ENCODE measurements around the gene FGFRL1. TPM values are rescaled to one million over a fixed set of nuclear protein-coding genes. Genes with fewer than 3 reads are reported as not detected.
"Not testable (repeated sequence)": the region's sequence is repeated elsewhere in the genome, so short reads cannot be mapped to it uniquely, and the experiment has no call there.

The FGFRL1 gene
- total RNA-seq, 1 donor from 2014 or later: 26.6 TPM

DNA sequence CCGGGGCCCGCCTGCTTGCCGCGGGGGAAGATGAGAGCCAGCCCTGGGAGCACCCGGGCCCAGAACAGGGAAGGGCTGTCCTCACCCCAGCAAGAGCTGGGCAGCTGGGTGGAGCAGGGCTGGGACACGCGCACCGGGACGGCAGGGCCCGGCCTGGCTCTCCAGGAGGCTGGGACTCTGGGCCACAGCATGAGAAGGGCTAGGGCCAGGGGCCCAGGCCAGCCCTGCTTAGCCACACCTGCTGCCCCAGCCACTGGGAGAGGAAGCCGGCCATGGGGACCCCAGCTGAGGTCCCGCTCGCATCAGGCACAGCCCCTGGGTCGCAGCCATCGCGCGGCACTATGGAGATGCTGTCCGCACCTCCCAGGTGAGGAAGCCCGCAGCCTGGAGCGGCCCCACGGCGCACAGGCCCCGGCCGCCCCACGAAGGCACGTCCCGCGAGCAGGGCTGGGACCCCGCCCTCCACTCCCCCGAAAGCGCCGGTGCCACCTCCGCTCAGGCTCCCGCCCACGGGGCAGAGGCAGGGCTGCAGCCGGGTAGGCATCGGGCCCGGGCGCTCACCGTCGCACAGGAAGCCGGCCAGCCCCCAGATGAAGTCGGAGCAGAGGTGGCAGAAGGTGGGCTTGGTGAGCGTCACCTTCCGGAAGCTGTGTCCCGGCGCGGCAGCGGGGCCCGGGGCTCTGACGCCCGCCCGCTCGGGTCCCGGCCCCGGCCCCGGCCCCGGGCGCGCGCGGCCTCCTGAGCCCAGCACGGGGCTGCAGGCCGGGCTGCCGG is 38.6 kb upstream of the FGFRL1 start:
- ATAC-seq: peak; percentile 8
- intact Hi-C loops (cut with micrococcal nuclease): no loop called here
- peak; percentile 61 for DNase-seq

DNA sequence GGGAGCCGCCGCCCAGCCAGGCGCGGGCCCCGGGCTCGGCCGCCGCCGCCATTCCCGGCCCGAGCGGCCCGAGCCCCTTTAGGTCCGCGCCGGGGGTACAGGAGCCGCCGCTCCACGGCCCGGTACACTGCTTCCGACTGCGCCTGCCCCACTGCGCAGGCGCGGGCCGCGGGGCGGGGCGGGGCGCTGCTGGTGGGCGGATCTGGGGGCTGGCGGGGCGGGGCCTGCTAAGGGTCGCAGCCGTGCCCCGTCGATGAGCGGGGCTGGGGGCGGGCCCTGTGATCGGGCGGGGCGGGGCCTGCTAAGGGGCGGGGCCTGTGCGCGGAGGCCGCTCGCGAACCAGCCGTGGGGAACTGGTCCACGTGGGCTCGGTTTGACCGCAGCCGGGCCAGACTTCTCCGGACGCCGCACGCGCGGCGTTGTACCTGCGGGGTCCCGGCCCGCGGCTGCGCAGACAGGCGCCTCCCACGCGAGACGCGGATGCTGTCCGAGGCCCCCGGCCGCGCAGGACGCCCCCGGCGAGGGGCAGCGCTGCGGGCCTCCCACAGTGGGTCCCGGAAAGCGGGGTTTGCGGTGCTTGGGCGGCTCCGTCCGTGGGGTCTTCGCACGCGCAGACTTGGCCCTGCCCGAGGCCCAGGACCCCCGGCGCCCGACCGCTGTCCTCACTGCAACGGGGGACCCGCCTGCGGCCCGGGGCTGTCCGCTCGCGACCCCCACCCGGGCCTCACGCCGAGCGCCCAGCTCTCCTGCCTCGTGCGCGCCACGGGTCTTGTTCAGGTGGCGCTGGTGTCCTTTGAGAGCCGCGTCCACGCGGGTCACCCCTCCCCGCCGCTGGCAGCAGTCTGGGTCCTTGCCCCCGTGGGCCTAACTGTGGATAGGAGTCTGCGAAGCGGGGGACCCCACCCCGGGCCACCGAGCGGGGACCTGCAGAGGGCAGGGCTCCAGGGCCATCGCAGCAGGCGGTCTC is 37.7 kb upstream of the FGFRL1 start, which contains the start of gene DGKQ:
DGKQ (minus strand) TSS at position 139 of the 967 bp plus-strand sequence; CDS start at position 52, 87 bp downstream.
- ATAC-seq: peak; percentile 98
- intact Hi-C loops (cut with micrococcal nuclease): no loop called here
- peak; percentile 94 for DNase-seq

DNA sequence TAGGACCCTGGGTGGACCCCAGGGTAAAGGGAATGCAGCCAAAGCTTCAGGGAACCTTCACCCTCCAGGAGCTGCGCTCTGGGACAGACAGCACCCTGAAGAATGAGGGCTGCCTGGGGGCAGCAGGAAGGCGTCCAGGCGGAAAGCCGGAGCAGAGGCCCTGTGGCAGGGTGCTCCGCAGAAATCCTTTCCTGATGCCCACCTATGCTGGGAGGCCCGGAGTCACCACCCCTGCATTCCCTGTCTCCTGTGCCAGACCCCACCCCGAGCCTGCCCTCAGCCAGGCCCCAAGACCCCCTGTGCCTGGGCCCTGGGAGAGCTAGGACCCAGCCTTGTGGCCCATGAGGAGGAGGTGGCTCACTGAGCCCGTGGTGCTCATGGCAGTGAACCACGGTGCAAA is 36.8 kb upstream of the FGFRL1 start:
- DNase-seq (no peak), ATAC-seq (no peak)
- intact Hi-C loops (cut with micrococcal nuclease): no loop called here

DNA sequence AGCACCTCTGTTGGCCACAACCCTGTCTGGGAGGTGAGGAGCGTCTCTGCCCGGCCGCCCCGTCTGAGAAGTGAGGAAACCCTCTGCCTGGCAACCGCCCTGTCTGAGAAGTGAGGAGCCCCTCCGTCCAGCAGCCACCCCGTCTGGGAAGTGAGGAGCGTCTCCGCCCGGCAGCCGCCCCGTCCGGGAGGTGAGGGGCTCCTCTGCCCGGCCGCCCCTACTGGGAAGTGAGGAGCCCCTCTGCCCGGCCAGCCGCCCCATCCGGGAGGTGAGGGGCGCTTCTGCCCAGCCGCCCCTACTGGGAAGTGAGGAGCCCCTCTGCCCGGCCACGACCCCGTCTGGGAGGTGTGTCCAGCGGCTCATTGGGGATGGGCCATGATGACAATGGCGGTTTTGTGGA is 35.4 kb upstream of the FGFRL1 start:
- intact Hi-C loops (cut with micrococcal nuclease); ATAC-seq; DNase-seq: not testable (repeated sequence)

DNA sequence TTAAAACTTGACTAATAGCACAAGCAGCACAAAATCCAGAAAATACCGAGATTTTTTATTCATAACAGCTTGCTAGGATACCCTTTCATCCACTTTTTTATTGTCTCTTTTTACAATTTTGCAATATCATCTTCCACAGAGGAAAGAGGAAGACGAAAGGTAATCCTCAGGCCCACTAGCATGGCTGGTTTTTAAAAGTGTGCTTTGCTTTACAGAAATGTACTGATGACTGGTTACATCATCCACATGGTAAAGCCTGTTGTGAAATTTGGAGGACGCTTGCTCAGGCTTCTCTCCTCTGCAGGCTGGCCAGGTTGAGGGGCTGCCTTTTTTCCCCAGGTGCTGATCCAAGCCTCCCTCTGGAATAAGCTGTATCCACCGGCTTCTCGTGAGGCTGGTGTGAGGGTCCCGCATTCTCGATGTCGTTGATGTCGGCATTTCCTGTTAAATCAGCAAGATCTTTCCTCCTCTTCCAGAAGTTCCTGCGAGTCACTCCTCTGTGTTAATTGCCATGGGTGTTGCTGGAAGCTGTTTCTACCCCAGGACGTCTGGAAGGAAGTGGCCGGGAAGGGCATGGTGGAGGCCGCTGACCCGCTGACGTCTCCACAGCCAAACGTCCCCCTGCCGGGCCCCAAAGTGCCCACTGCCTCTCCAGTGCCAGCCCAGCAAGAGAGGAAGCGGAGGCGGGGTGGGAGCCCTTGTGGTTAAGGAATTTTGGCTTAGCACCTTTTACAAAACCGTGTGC is 32.3 kb upstream of the FGFRL1 start:
- DNase-seq (no peak), ATAC-seq (no peak)
- intact Hi-C loops (cut with micrococcal nuclease): no loop called here

DNA sequence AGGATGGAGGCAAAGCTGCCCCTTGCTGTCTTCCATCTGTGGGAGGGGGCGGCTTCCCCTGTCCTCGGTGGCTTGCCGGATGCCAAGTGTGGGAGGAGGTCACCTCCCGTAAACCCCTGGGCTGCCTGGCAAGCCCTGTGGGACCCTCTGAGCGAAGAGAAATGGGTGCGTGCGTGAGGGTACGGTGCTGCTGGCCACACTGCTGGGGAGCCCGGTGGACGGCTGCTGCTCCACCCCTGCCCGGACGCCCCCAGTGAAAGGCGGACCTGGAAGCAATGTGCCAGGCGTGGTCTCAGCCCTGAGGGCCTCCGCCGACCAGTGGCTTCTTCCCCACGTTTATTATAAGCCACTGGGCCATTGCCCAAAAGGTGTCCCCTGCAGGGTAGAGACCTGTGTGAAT is 29.1 kb upstream of the FGFRL1 start:
- intact Hi-C loops (cut with micrococcal nuclease): no loop called here
- peak; percentile 20 for DNase-seq

DNA sequence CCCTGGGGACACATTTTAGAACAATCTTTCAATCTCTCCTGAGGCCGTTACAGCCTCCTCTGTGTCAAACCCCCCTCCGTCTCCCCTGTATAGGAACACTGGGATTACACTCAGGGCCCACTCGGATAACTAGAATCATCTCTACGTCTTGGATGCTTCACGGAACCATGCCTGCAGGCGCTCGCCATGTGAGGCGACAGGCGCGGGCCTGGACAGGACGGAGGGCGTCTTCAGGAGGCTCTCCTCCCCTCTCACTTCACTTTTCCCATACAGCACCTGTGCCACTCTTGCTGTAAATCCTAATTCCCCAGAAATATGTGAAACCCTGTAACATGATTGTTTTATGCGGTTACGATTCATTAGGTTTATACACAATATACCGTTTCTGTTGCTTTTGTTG is 28.6 kb upstream of the FGFRL1 start:
- intact Hi-C loops (cut with micrococcal nuclease): no loop called here
- no peak for ATAC-seq
- peak; percentile 15 for DNase-seq

More for the DNA sequence above, 29.1 kb upstream of the FGFRL1 start:
- ATAC-seq: no peak

DNA sequence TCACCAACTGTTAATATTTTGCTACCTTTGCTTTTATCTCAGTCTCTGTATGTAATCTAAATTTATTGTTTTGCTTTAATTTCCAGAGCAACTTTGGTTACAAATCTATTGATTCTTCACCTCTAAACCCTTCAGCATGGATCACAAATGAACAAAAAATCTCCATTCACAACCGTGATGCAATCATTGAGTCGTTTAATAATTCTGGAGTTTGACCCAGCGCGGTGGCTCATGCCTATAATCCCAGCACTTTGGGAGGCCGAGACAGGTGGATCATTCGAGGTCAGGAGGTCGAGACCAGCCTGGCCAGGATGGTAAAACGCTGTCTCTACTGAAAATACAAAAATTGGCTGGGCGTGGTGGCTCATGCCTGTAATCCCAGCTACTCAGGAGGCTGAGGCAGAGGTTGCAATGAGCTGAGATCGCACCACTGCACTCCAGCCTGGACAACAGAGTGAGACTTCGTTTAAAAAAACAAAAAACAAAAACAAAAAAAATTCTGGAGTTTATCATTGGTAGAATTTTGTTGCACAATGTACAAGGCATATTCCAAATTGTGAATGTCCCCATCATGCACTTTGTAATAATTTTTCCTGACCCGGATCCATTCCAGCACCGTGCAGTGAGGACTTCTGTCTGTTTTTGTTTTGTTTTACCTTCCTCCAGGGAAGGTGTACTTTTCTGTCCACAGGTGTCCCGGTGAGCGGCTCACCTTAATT is 26.9 kb upstream of the FGFRL1 start:
- intact Hi-C loops (cut with micrococcal nuclease): no loop called here
- ATAC-seq (no peak), DNase-seq (no peak)

DNA sequence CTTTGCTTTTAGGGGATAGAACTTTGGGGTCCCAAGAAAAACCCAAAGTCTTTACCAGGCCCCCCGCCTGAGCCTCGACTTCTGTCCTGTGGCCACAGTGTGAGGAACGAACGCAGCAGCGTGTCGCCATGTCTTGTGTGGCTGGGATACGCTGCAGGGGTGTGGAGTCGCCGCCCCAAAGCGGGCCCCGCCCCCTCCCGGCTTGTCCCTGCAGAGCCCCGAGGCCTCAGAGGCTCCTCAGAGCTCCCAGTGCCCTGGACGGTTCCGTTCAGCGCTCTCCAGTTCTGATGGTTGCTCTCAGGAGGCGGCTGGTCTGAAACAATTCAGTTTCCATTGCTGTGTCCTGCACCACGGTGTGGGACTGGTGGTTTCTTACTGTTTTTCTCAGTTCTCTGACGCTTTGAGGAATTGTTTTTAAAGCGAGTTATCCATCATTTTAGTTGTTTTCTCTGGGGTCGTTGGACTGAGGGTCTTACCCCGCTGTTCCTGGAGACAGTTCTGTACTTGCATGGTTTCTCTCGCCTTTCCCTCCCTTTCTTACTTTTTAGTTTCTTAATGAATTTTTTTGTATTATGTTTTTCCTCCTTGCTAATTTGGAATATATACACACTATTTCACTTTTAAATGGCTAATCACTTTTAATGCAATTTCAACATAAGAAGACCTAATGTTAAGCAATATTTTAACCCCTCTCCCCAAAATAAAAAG is 26.1 kb upstream of the FGFRL1 start:
- ATAC-seq: peak; percentile 77
- intact Hi-C loops (cut with micrococcal nuclease): no loop called here
- DNase-seq: peak; percentile 88

DNA sequence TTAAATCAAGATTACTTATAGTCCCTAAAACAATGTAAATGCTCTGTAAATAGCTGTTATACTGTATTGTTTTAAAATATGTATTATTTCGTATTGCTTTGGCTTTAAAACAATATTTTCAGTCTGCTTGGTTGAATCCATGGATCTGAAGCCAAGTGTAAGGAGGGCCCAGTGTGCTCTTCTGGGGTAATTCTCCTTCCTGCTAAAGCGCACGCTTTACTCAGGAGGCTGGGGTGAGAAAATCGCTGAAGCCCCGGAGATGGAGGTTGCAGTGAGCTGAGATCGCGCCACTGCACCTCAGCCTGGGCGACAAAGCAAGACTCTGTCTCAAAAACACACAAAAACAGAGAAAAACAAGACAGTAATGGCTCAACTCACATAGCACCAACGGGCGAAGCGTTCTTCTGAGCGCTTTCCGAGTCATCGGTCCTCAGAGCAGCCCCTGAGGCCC is 25.0 kb upstream of the FGFRL1 start:
- intact Hi-C loops (cut with micrococcal nuclease): no loop called here
- ATAC-seq: peak; percentile 34
- DNase-seq: no peak

DNA sequence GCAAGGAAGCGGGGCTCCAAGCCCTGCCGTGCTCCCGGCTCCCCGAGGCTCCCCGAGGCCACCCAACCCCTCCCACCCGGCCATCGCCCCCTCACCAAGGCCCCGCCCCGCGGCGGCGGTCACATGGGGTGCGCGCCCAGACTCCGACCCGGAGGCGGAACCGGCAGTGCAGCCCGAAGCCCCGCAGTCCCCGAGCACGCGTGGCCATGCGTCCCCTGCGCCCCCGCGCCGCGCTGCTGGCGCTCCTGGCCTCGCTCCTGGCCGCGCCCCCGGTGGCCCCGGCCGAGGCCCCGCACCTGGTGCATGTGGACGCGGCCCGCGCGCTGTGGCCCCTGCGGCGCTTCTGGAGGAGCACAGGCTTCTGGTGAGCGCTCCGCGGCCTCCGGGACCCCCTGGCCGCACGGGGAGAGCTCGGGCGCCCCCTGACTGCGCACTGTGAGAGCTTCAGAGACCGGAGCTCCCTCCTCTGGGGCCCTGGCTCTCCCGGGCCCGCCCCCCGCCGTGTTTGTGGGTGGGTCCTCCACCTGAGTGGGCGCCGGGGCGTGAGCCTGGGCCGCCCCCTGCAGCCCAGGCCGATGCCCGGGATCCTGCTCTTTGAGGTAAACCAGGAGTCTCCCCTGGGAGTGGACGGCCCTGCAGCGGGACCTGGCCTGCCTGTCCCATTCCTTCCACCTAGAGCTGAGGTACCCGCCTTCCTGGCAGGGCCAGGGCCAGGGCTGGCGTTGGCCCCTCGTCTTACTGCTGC is 24.4 kb upstream of the FGFRL1 start, which contains the start of gene IDUA:
IDUA (plus strand) TSS at position 166 of the 745 bp plus-strand sequence; CDS start at position 207, 41 bp downstream.
- intact Hi-C loops (cut with micrococcal nuclease): no loop called here
- DNase-seq (peak; percentile 88), ATAC-seq (peak; percentile 90)

DNA sequence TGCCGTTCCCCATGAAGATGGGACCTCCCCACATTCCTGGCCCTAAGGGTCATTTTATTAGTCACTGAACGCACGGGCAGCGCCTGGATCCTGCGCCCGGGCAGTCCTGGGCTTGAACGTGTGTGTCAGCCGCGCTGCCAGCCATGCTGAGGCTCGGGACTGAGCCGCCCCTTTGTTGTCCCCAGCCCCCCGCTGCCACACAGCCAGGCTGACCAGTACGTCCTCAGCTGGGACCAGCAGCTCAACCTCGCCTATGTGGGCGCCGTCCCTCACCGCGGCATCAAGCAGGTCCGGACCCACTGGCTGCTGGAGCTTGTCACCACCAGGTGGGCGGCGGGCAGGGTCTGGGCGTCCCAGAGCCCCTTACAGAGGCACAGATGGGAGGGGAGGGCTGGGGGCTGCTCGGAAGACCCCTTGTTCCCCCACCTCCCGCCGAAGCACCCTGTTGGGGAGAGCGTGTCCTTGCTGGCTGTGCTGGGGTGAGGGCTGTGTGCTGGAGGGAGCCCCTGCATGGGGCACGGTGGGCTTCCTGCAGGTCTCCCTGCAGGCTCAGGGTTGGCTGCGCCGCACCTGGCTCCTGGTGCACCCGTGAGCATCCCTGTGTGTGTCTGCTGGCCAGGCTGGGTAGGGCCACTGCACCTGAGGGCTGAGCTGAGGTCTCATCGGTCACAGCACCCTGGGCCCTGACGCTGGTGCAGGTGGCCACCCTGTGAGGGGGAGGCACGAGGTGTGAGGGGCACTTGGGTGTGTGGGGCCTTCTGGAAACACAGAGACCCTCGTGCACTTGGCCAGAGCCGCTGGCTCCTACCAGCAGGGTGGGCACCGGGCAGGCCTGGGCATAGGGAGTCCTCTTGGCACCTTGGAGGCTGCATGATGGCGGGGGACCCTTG is 23.6 kb upstream of the FGFRL1 start:
- no peak for ATAC-seq
- DNase-seq: peak; percentile 34
- intact Hi-C loops (cut with micrococcal nuclease): no loop called here

DNA sequence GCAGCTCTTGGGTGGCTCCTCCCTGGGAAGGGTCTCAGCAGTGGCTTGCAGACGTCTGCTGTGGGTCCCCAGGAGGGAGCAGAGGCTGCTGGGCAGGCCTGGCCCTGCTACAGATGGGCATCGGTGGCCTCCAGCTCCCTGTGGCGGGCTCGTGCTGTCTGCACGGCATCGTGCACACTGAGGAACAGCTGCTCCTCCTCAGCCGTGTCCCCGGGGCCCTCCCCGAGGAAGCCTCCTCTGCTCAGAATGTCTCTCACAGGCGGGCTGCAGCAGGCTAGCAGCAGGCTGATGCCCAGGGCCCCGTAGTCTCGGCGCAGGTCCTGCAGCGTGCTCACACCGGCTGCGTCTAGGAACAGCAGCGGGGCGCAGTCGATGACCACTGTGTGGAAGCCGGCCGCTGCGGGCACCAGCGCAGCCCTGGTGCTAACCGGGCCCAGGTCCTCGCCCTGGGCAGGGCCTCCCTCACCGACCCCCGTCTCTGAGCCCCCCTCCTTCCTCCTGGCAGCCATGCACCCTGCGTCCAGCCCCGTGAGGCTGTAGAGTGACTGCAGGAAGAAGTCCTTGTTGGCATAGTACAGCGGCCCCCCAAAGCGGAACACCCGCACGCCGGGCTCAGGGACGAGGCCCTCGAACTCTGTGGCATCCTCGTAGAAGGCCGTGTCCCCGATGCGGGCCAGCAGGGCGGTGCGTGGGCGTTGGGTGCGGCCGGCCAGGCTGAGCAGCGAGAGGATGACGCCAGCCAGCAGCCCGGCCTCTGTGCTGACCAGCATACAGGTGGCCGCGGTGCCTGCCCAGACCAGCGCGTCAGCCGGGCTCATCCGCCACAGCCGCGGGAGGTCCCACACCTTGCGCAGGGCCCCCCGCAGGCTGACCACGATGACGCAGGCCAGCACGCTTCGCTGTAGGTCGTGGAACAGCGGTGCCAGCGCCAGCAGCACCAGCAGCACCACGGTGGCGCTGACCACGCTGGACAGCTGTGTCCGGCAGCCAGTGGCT is 22.4 kb upstream of the FGFRL1 start:
- peak; percentile 53 for DNase-seq
- ATAC-seq: no peak
- intact Hi-C loops (cut with micrococcal nuclease): no loop called here

DNA sequence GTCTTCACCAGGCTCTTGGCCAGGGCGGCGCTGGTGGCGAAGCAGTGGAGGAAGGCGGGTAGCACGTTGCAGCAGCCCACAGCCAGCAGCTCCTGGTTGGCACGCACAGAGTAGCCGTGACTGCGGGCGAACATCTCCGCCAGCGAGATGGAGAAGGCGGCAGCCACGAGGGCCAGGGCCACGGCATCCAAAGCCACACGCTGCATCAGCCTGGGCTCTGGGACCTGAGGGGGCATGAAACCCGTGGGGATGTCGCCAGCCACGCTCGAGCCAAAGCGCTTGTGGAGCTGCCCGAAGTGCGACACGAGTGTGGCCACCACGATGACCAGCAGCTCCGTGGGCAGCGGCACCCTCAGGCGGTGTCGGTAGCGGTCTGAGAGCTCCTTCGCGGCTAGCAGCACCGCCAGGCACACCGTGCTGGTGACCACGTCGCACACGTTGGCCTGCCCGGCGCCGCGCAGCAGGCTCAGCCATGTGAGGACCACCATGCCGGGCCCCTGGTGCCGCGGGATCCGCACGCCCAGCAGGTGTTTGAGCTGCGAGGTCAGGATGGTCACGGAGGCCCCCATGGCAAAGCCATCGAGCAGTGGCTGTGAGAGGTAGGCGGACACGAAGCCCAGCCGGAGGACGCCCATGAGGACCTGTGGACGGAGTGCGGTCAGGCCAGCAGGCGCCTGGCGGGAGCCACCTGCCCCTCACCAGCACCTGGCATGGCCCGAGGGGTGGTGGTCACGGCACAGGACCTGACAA is 21.5 kb upstream of the FGFRL1 start:
- intact Hi-C loops (cut with micrococcal nuclease): no loop called here
- ATAC-seq (no peak), DNase-seq (peak; percentile 27)
